Lung (tissue), 12 donors: ENCODE results near the gene TBC1D25. TPM values are rescaled to one million over a fixed set of nuclear protein-coding genes. Genes with fewer than 3 reads are reported as not detected.

Source experiments
- ATAC-seq: fragments of 200-7000 bp; cut with Tn5 transposase; one replicate; pipeline ENCODE4 v1.9.1; 2020; ENCODE audit warnings: moderate number of reproducible peaks; ENCODE audit not compliant: insufficient read depth, low FRiP score
- DNase-seq, 3 donors: peaks; one replicate each; pipeline ENCODE4 v3.0.0-alpha.2; 2013 to 2017
- H3K27ac ChIP-seq, 2 donors: one replicate each; pipeline ENCODE4 v1.5.1; 2013; ENCODE audit warnings: mild to moderate bottlenecking in 2 of 2, moderate library complexity in 2 of 2, control low read depth in 1 of 2, inconsistent platforms in 1 of 2, low read depth in 1 of 2, low read length in 1 of 2
- H3K27me3 ChIP-seq, 3 donors: one replicate each; pipeline ENCODE4 v1.5.1; 2013; ENCODE audit warnings: low read length in 2 of 3; ENCODE audit not compliant: control insufficient read depth in 3 of 3, insufficient read depth in 3 of 3
- H3K36me3 ChIP-seq, 4 donors: one replicate each; pipeline ENCODE4 v1.5.1; 2013; ENCODE audit warnings: low read length in 4 of 4, mild to moderate bottlenecking in 1 of 4, moderate library complexity in 1 of 4; ENCODE audit not compliant: control insufficient read depth in 4 of 4, insufficient read depth in 4 of 4
- H3K4me1 ChIP-seq, 5 donors: one replicate each; pipeline ENCODE4 v1.5.1; 2013; ENCODE audit warnings: low read length in 5 of 5, mild to moderate bottlenecking in 2 of 5, moderate library complexity in 1 of 5; ENCODE audit not compliant: control insufficient read depth in 5 of 5, insufficient read depth in 5 of 5
- H3K4me3 ChIP-seq: one replicate; pipeline ENCODE4 v1.5.1; 2013; ENCODE audit warnings: mild to moderate bottlenecking, control low read depth, moderate library complexity
- H3K9ac ChIP-seq, 2 donors: one replicate each; pipeline ENCODE4 v1.5.1; 2013; ENCODE audit warnings: low read length in 2 of 2, control low read depth in 1 of 2; ENCODE audit not compliant: insufficient read depth in 1 of 2
- H3K9me3 ChIP-seq, 4 donors: one replicate each; pipeline ENCODE4 v1.5.1; 2013; ENCODE audit warnings: low read length in 3 of 4, mild to moderate bottlenecking in 1 of 4, moderate library complexity in 1 of 4; ENCODE audit not compliant: control insufficient read depth in 4 of 4, insufficient read depth in 3 of 4
- CTCF ChIP-seq: IDR thresholded peaks from 2 replicates; pipeline ENCODE4 v1.5.1; 2012; ENCODE audit warnings: mild to moderate bottlenecking; ENCODE audit errors: control extremely low read depth, extremely low read depth
- WGBS, 2 donors: extraction: QIAGEN DNeasy Blood & Tissue Kit; methylation state at CpG; one replicate each; pipeline ENCODE4 v1.1.7; 2013; 5-methylcytosine and 5-hydroxymethylcytosine counted together
- polyA plus RNA-seq, 2 donors: library from polyadenylated mRNA; stranded (reverse); fragments of 200-250 nt; gene quantifications; one replicate each; pipeline ENCODE4 v1.2.1, GENCODE V29; 2013
- total RNA-seq, 2 donors: library from RNA; depleted of rRNA in 1 of 2; stranded (reverse); fragments of >200 nt in 1 of 2; gene quantifications; one replicate each; pipeline ENCODE4 v1.2.1, GENCODE V29; 2014 to 2021
- donor health status: control.
- donor health status: control.
- donor health status: Bipolar disorder and iron deficiency.
- donor health status: healthy.
- donor health status: DM: yes; HTN: yes; CAD: no.

The TBC1D25 gene
- total and polyA plus RNA-seq, 4 donors, result 5.6 to 15.2 (median 10.1) TPM

- 7 to 35% methylated on average over 10 to 16 of the region's 16 CpGs for WGBS, 2 donors
- Histone ChIP-seq H3K9me3 (peaks cover 0 to 6% (median 0%) of the 10 kb centered on the region in 4 donors), H3K27ac (peak overlapping the region; percentile 73 to 86), H3K27me3 (no peaks in the 10 kb centered on the region), H3K4me1 (peaks cover 0 to 4% (median 0%) of the 10 kb centered on the region in 5 donors), H3K36me3 (no peaks in the 10 kb centered on the region), H3K9ac (peak overlapping the region in 1 of 2 donors; percentile 71), H3K4me3 (peak overlapping the region; percentile 76)
- ATAC-seq, result no peak
- TF ChIP-seq CTCF, result no peak
- no peak for DNase-seq
Observed at GRCh38 chrX:48509245-48509590, 30.3 kb upstream of the TBC1D25 start.

- no peaks in the 10 kb centered on the region for H3K27me3 ChIP-seq
- 70 to 76% methylated on average over 9 to 11 of the region's 11 CpGs for WGBS, 2 donors
- H3K4me1 ChIP-seq, result peaks cover 0 to 4% (median 0%) of the 10 kb centered on the region in 5 donors
- ATAC-seq, result no peak
- H3K9me3 ChIP-seq, result peaks cover 0 to 6% (median 0%) of the 10 kb centered on the region in 4 donors
- no peaks in the 10 kb centered on the region for H3K36me3 ChIP-seq
- no peak for TF ChIP-seq CTCF
- no peak for DNase-seq
- peak overlapping the region in 1 of 2 donors; percentile 71 for H3K9ac ChIP-seq
- no peak overlapping the region for H3K27ac ChIP-seq
- H3K4me3 ChIP-seq, result peak overlapping the region; percentile 76
Observed at GRCh38 chrX:48509619-48510018, 29.9 kb upstream of the TBC1D25 start.

- TF ChIP-seq CTCF, result no peak
- Histone ChIP-seq H3K27ac (no peak overlapping the region), H3K4me3 (no peak overlapping the region), H3K4me1 (peaks cover 0 to 4% (median 0%) of the 10 kb centered on the region in 5 donors), H3K36me3 (peaks cover 0 to 4% (median 0%) of the 10 kb centered on the region in 4 donors), H3K27me3 (no peaks in the 10 kb centered on the region), H3K9ac (no peak overlapping the region), H3K9me3 (peaks cover 0 to 6% (median 0%) of the 10 kb centered on the region in 4 donors)
- WGBS, 2 donors, result 66 to 81% methylated on average over 3 to 4 of the region's 4 CpGs
- DNase-seq (peak in 1 of 3 donors; percentile 5), ATAC-seq (no peak)
Observed at GRCh38 chrX:48511560-48511959, 28.0 kb upstream of the TBC1D25 start.

- WGBS, 2 donors, result 88 to 99% methylated on average over 17 to 20 of the region's 20 CpGs
- no peak overlapping the region for H3K9ac ChIP-seq
- no peak overlapping the region for H3K4me3 ChIP-seq
- H3K36me3 ChIP-seq, result peaks cover 0 to 5% (median 0%) of the 10 kb centered on the region in 4 donors
- TF ChIP-seq CTCF, result no peak
- no peak overlapping the region for H3K27ac ChIP-seq
- DNase-seq (no peak), ATAC-seq (no peak)
- H3K4me1 ChIP-seq, result peaks cover 0 to 4% (median 0%) of the 10 kb centered on the region in 5 donors
- no peaks in the 10 kb centered on the region for H3K27me3 ChIP-seq
- H3K9me3 ChIP-seq, result peaks cover 0 to 6% (median 0%) of the 10 kb centered on the region in 4 donors
Observed at GRCh38 chrX:48512371-48512935, 27.1 kb upstream of the TBC1D25 start.
